Aorta (tissue), 5 donors: ENCODE measurements around the gene IFNAR1. TPM values are rescaled to one million over a fixed set of nuclear protein-coding genes. Genes with fewer than 3 reads are reported as not detected.

Experiments
- ATAC-seq: fragments of 200-7000 bp; cut with Tn5 transposase; one replicate; pipeline ENCODE4 v1.9.1; 2022; ENCODE audit warnings: moderate library complexity; ENCODE audit not compliant: low FRiP score
- DNase-seq, 2 donors: peaks; one replicate each; pipeline ENCODE4 v3.0.0-alpha.2; 2020
- H3K27ac ChIP-seq, 2 donors: one replicate each; pipeline ENCODE4 v1.5.1; 2013; ENCODE audit warnings: low read length in 2 of 2, mild to moderate bottlenecking in 2 of 2, moderate library complexity in 2 of 2, control low read depth in 1 of 2, inconsistent platforms in 1 of 2, low read depth in 1 of 2
- H3K27me3 ChIP-seq, 2 donors: one replicate each; pipeline ENCODE4 v1.6.1; 2013; ENCODE audit warnings: control low read depth in 1 of 2, low read length in 1 of 2, mild to moderate bottlenecking in 1 of 2, moderate library complexity in 1 of 2; ENCODE audit not compliant: insufficient read depth in 2 of 2, control insufficient read depth in 1 of 2
- H3K36me3 ChIP-seq, 2 donors: one replicate each; pipeline ENCODE4 v1.6.1; 2013; ENCODE audit warnings: control low read depth in 1 of 2, low read length in 1 of 2, mild to moderate bottlenecking in 1 of 2; ENCODE audit not compliant: insufficient read depth in 2 of 2, control insufficient read depth in 1 of 2
- H3K4me1 ChIP-seq, 2 donors: one replicate each; pipeline ENCODE4 v1.6.1; 2013; ENCODE audit warnings: low read length in 2 of 2, control low read depth in 1 of 2, mild to moderate bottlenecking in 1 of 2, moderate library complexity in 1 of 2; ENCODE audit not compliant: insufficient read depth in 2 of 2, control insufficient read depth in 1 of 2
- H3K4me3 ChIP-seq, 2 donors: one replicate each; pipeline ENCODE4 v1.5.1; 2013; ENCODE audit warnings: low read length in 2 of 2, control low read depth in 1 of 2, mild to moderate bottlenecking in 1 of 2
- H3K9me3 ChIP-seq: one replicate; pipeline ENCODE4 v1.6.1; 2013; ENCODE audit warnings: mild to moderate bottlenecking, low read length; ENCODE audit not compliant: control insufficient read depth
- WGBS, 2 donors: extraction: QIAGEN DNeasy Blood & Tissue Kit; methylation state at CpG; one replicate each; pipeline ENCODE4 v1.1.7; 2013; 5-methylcytosine and 5-hydroxymethylcytosine counted together
- intact Hi-C, 2 donors: fragments of 100-400 bp; cut with DNase I; formaldehyde crosslinking; loops; one replicate each; pipeline versions ENCODE4 v1.14.2 to v1.15.0; 2022
- polyA plus RNA-seq, 2 donors: library from polyadenylated mRNA; stranded (reverse); fragments of 200-250 nt; gene quantifications; one replicate each; pipeline ENCODE4 v1.2.3, GENCODE V29; 2013
- total RNA-seq, 2 donors: library from RNA; stranded (reverse); fragmentation: NEBNext Ultra II Directional; extraction: Animal tissue kit (Norgen Biotek cat#: 25700); gene quantifications; one replicate each; pipeline ENCODE4 v1.2.1, GENCODE V29; 2021
- donor health status: healthy with polysubstance abuse.
- donor health status: Bipolar disorder and iron deficiency.
- donor health status: DM: no; HTN: no; CAD: no.
- donor health status: DM: no; HTN: no; CAD: no.
- donor health status: DM: yes; HTN: yes; CAD: no.

Gene IFNAR1
- total and polyA plus RNA-seq, 4 donors, result 13.9 to 59.3 (median 33.4) TPM

DNA sequence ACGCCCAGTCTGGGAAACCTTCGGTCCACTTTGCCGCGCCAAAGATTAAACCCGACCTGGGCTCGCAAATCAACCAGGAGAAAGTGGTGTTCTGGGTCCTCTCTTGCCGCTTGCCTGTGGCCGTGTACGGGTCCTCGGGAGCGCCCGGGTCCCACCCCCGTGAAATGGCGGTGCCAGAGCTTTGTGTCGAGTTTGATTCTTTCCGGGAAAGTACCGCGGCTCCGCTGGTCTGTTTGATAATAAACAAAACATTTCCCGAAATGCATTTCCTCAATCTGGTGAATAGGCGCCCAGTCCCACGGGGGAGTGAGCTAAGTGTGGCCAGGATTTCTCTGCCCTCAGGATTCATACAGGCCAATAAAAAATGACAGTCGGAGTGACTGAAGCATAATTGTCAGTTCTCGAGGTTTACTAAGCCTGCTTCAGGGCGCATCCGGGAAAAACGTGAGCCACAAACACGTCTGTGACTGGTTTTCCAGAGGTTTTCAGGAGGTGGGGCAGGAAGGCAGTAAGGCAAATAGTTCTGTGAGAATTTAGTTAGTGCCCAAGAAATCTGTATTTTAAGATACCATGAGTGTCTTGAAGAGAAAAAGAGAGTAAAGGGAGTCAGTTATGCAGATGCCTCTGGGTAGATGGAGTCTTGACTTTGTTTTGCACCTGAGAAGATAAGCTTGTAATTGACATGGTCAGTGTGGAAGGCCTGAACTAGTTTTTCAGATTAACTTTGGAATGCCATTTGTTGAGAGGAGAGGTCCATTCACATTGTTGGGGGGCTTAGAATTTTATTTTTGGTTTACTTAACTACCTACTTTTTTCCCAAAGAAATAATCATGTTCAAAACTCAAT lies 675 bp downstream of the IFNAR1 start:
- no peaks in the 10 kb centered on the region for H3K4me1 ChIP-seq
- no peaks in the 10 kb centered on the region for H3K9me3 ChIP-seq
- peak overlapping the region; percentile 79 to 89 for H3K4me3 ChIP-seq
- WGBS, 2 donors, result 0% methylated on average over 28 of the region's 28 CpGs
- no peaks in the 10 kb centered on the region for H3K36me3 ChIP-seq
- ATAC-seq (peak; percentile 73), DNase-seq (peak; percentile 84 to 89)
- H3K27ac ChIP-seq, result peak overlapping the region; percentile 24 to 93
- intact Hi-C loops, result loop anchor here (2.0 to 10.0 kb wide), 3 partner anchors 59 to 119 kb away; partner anchors contain the start of gene IL10RB (in 1 of the 2)
- no peaks in the 10 kb centered on the region for H3K27me3 ChIP-seq

DNA sequence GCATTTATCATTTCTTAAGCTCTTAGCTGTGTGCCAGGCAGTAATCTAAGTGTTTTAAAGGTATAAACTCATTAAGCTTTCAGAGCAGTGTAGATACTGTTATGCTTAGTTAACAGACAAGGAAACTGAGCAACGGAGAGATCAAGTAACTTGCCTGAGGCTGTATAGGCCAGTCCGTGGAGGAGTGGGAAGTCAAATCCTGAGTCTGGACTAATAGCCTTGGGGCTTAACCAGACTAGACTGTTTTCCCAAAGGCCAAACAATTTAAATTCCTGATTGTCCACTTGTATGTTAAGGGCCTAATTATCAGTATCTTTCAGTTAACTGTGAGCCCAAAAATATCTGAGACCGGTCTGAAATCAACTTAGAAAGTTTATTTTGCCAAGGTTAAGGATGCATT lies 2.6 kb downstream of the IFNAR1 start:
- H3K9me3 ChIP-seq, result peaks cover 2% of the 10 kb centered on the region
- H3K4me1 ChIP-seq, result no peaks in the 10 kb centered on the region
- H3K4me3 ChIP-seq, result no peak overlapping the region
- no peak for ATAC-seq
- intact Hi-C loops, result loop anchor here in 1 of 2 donors (10.0 kb wide), 2 partner anchors 57 to 117 kb away; no protein-coding TSS in a partner anchor
- no peak overlapping the region for H3K27ac ChIP-seq
- DNase-seq, result no peak
- H3K27me3 ChIP-seq, result no peaks in the 10 kb centered on the region
- H3K36me3 ChIP-seq, result no peaks in the 10 kb centered on the region
- WGBS, 2 donors, result 86 to 90% methylated on average over 3 of the region's 3 CpGs

DNA sequence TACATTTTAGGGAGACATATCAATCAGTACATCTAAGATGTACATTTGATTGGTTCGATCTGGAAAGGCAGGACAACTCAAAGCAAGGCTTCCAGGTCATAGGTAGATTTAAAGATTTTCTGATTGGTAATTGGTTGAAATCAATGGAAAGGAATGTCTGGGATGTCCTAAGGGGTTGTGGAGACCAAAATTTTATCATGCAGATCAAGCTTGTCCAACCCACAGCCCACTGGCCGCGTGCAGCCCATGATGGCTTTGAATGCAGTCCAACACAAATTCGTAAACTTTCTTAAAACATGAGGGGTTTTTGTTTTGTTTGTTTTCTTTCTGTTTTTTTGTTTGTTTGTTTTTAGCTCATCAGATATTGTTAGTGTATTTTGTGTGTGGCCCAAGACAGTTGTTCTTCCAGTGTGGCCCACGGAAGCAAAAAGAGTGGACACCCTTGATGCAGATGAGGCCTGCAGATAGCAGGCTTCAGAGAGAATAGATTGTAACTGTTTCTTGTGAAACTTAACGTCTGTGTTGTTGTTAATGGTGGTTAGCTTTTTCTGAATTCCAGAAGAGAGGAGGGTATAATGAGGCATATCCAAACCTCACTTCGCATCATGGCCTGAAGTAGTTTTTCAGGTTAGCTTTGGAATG lies 3.1 kb downstream of the IFNAR1 start:
- H3K9me3 ChIP-seq, result peaks cover 2% of the 10 kb centered on the region
- H3K27ac ChIP-seq, result no peak overlapping the region
- ATAC-seq, result no peak
- intact Hi-C loops, result loop anchor here in 1 of 2 donors (10.0 kb wide), 2 partner anchors 57 to 117 kb away; no protein-coding TSS in a partner anchor
- whole genome bisulfite sequencing, 2 donors, result 89 to 91% methylated on average over 7 of the region's 7 CpGs
- H3K4me1 ChIP-seq, result no peaks in the 10 kb centered on the region
- no peaks in the 10 kb centered on the region for H3K36me3 ChIP-seq
- DNase-seq, result no peak
- no peak overlapping the region for H3K4me3 ChIP-seq
- H3K27me3 ChIP-seq, result no peaks in the 10 kb centered on the region

DNA sequence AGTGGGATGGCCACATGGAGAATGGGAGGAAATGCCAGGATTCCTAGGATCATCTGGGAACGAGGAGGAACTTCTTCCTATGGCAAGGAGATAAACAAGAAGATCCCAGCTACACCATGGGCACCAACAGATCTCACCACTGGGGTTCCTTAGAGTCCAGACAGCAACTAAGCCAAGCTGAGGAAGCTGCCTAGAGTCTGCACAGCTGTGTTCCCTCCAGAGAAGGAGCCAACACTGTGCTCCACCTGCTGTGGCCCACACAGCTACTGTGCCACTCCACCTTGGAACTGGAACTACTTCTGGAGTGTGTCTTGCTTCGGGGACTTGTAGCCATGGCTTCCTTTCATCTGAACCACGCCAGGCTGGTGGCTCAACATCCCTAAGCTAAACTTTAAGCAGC lies 6.0 kb downstream of the IFNAR1 start:
- Histone ChIP-seq H3K4me3 (no peak overlapping the region), H3K9me3 (peaks cover 2% of the 10 kb centered on the region), H3K27me3 (no peaks in the 10 kb centered on the region), H3K36me3 (no peaks in the 10 kb centered on the region), H3K27ac (no peak overlapping the region), H3K4me1 (no peaks in the 10 kb centered on the region)
- WGBS, 2 donors, result 92 to 95% methylated on average over 3 of the region's 3 CpGs
- DNase-seq, result no peak
- no peak for ATAC-seq
- intact Hi-C loops, result no loop called here

DNA sequence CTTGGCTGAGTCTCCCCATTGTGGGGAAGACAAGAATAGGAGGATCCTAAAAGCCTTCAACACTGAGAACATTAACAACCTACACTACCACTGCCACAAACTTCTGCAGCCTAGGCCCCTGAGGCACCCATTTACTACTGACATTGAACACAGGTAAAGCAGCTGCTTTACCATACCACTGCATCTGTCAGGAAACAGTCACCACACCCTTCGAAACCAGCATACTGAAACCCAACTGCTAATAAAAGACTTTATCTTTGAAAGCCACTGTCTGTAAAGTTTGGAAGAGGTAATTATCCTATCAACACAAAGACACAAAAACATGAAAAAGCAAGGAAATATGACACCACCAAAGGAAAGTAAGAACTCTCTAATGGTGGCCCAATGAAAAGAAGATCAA lies 7.4 kb downstream of the IFNAR1 start:
- Histone ChIP-seq H3K27ac (no peak overlapping the region), H3K36me3 (no peaks in the 10 kb centered on the region), H3K4me3 (no peak overlapping the region), H3K9me3 (peaks cover 2% of the 10 kb centered on the region), H3K4me1 (no peaks in the 10 kb centered on the region), H3K27me3 (no peaks in the 10 kb centered on the region)
- DNase-seq, result no peak
- no peak for ATAC-seq
- intact Hi-C loops, result no loop called here
- 97 to 98% methylated on average over 1 of the region's 1 CpG for WGBS, 2 donors

DNA sequence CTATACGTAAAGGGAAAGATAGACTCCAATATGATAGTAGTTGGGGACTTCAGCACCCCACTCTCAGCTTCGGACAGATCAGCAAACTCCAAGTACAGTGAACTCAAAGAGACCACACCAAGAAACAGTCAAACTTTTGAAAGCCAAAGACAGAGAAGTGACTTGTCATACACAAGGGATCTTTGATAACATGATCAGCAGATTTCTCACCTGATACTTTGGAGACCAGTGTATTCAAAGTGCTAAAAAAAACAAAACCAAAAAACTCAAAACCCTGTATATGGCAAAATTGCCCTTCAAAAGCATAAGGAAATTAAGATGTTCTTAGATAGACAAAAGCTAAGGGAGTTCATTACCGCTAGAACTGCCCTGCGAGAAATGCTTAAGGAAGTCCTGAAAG lies 9.4 kb downstream of the IFNAR1 start:
- intact Hi-C loops, result no loop called here
- Histone ChIP-seq H3K36me3 (no peaks in the 10 kb centered on the region), H3K4me1 (no peaks in the 10 kb centered on the region), H3K27me3 (no peaks in the 10 kb centered on the region), H3K27ac (no peak overlapping the region), H3K9me3 (peaks cover 2% of the 10 kb centered on the region), H3K4me3 (no peak overlapping the region)
- DNase-seq (no peak), ATAC-seq (no peak)
- WGBS, 2 donors, result 73 to 87% methylated on average over 4 of the region's 4 CpGs

DNA sequence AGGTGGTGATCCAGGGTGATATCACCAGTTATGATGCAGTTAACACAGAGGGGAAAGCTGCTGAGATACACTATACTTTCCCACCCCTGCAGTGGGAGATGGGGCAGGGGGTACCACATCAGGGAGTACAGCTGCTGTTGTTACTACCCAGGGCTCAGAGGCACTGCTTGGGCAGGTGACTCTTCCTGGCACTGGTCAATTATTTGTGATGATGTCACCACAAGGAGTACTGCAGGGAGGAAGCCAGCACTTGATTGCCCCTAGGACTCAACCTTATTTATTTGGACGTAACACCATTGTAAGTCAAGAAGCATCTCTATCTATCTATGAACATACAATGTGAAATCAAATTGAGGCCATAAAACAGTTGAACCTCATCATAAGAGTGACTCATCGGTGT lies 10.1 kb downstream of the IFNAR1 start:
- no peak overlapping the region for H3K27ac ChIP-seq
- H3K4me1 ChIP-seq, result no peaks in the 10 kb centered on the region
- DNase-seq, result no peak
- ATAC-seq, result no peak
- H3K9me3 ChIP-seq, result peaks cover 2% of the 10 kb centered on the region
- no peaks in the 10 kb centered on the region for H3K27me3 ChIP-seq
- H3K4me3 ChIP-seq, result no peak overlapping the region
- no peaks in the 10 kb centered on the region for H3K36me3 ChIP-seq
- WGBS, 2 donors, result 88 to 90% methylated on average over 2 of the region's 2 CpGs
- intact Hi-C loops, result no loop called here

DNA sequence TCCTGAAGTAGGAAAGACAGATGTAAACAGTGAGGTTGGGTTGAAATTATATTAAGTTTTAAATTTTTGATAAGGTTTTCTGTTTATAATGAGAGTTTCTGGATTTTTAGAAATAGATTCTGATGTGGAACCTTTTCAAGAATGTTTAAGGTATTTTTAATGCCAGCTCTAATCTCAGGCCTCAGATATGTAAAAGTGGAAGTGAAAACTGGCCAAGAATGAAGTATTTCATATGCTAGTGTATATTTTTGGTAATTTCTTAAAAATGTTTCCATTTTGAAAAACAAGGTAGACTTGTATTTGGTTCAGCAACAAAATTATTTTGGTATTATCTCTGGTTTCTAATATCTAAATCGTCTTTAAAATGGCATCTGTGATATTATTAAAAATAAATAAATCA lies 14.4 kb downstream of the IFNAR1 start:
- H3K9me3 ChIP-seq, result no peaks in the 10 kb centered on the region
- no peak for ATAC-seq
- peaks cover 0 to 2% of the 10 kb centered on the region in 2 donors for H3K36me3 ChIP-seq
- H3K27me3 ChIP-seq, result no peaks in the 10 kb centered on the region
- intact Hi-C loops, result no loop called here
- H3K4me1 ChIP-seq, result no peaks in the 10 kb centered on the region
- no peak overlapping the region for H3K27ac ChIP-seq
- WGBS, 2 donors, result 4 to 12% methylated on average over 1 of the region's 1 CpG
- DNase-seq, result no peak
- no peak overlapping the region for H3K4me3 ChIP-seq

DNA sequence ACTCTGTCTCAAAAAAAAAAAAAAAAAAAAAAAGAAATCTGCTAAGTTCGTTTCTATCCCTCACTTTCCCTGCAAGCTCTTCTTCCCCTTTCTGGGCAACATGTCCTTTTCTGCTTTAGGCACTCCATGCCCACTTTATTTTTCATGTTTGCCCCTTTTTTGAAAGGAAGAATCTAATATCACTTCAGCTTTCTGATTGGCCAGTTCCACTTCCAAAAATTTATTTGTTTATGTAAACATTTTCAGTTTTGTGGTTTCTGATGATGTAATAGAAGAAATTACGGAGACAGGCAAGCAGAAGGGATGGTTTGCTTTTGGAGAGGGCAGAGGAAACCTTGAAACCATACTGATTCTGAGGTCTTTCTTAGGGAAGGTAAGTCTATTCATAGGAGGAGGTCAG lies 15.1 kb downstream of the IFNAR1 start:
- intact Hi-C loops, result no loop called here
- H3K36me3 ChIP-seq, result peaks cover 0 to 2% of the 10 kb centered on the region in 2 donors

More for the DNA sequence above, 15.1 kb downstream of the IFNAR1 start:
- H3K4me1 ChIP-seq, result no peaks in the 10 kb centered on the region
- 45 to 51% methylated on average over 2 of the region's 2 CpGs for WGBS, 2 donors
- no peak for ATAC-seq
- no peaks in the 10 kb centered on the region for H3K27me3 ChIP-seq
- DNase-seq, result no peak
- no peaks in the 10 kb centered on the region for H3K9me3 ChIP-seq
- no peak overlapping the region for H3K27ac ChIP-seq
- H3K4me3 ChIP-seq, result no peak overlapping the region
